ENCODE results near the gene PCDH1. TPM values are rescaled to one million over a fixed set of nuclear protein-coding genes. Genes with fewer than 3 reads are reported as not detected.

PCDH1 gene
- total and polyA plus RNA-seq, 2 of the 8 experiments (the other 6 are each of a cell fraction or from before 2014, with no cell fraction given) = 101 to 102 TPM

GRCh38 chr5:141902015-141902814 is 24.0 kb upstream of the PCDH1 start (continued):
- no peak for TF ChIP-seq EZH2 (IDR thresholded peaks at IDR 0.05; ENCODE audit: low read depth, low read length, severe bottlenecking)
- no peak for TF ChIP-seq ZNF274 (IDR thresholded peaks at IDR 0.05; ENCODE audit: borderline replicate concordance, extremely low read depth, low read length)
- TF ChIP-seq KDM4A (IDR thresholded peaks at IDR 0.05; ENCODE audit: low read depth, low read length, severe bottlenecking) = no peak
- TF ChIP-seq, protein P1, sequence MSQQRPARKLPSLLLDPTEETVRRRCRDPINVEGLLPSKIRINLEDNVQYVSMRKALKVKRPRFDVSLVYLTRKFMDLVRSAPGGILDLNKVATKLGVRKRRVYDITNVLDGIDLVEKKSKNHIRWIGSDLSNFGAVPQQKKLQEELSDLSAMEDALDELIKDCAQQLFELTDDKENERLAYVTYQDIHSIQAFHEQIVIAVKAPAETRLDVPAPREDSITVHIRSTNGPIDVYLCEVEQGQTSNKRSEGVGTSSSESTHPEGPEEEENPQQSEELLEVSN (IDR thresholded peaks at IDR 0.05) = no peak
- no peak for TF ChIP-seq KDM5A (IDR thresholded peaks at IDR 0.05; ENCODE audit: low read length)
- no peak for TF ChIP-seq CHD2 (IDR thresholded peaks at IDR 0.05; ENCODE audit: low read length)
- TF ChIP-seq EP300 (IDR thresholded peaks at IDR 0.05; ENCODE audit: borderline replicate concordance in 1 of 2, low read depth in 2 of 2, low read length in 2 of 2) = no peak
- no peak for TF ChIP-seq BACH1 (IDR thresholded peaks at IDR 0.05; ENCODE audit: low read length)

Measured in H1 (cell line).